GM10266 (cell line): ENCODE data around the gene VWCE.
A peak's percentile ranks its signal among the peaks of the same experiment; 100 is the strongest.

Experiments
- DNase-seq: peaks from one replicate; pipeline ENCODE4 v3.0.0; 2012; ENCODE audit errors: extremely low spot score
- CTCF ChIP-seq: IDR thresholded peaks from 2 replicates; pipeline ENCODE4 v1.5.1; 2012; ENCODE audit warnings: mild to moderate bottlenecking, low read depth; ENCODE audit not compliant: control insufficient read depth, insufficient read depth; ENCODE audit errors: missing control alignments

VWCE gene

GRCh38 chr11:61338783-61339489 is 43.8 kb upstream of the VWCE start:
- no peak for TF ChIP-seq CTCF
- no peak for DNase-seq

GRCh38 chr11:61337706-61338470 is 42.8 kb upstream of the VWCE start:
- DNase-seq = no peak
- TF ChIP-seq CTCF = no peak

GRCh38 chr11:61336171-61336935 is 41.2 kb upstream of the VWCE start:
- peak; percentile 99 for TF ChIP-seq CTCF

GRCh38 chr11:61335355-61335710 is 40.2 kb upstream of the VWCE start:
- no peak for DNase-seq
- TF ChIP-seq CTCF = no peak

More at GRCh38 chr11:61336171-61336935, 41.2 kb upstream of the VWCE start:
- DNase-seq = peak; percentile 89

- no peak for DNase-seq
These were observed 39.6 kb upstream of the VWCE start for GRCh38 chr11:61334434-61335354.

More at GRCh38 chr11:61334434-61335354, 39.6 kb upstream of the VWCE start:
- no peak for TF ChIP-seq CTCF
